GM18907 (cell line): ENCODE results near the gene TFEB.

Experiments
- ATAC-seq: cut with Tn5 transposase; IDR thresholded peaks from one replicate; pipeline ENCODE4 v1.9.1; 2021; ENCODE audit warnings: mild to moderate bottlenecking, moderate library complexity; ENCODE audit not compliant: unreplicated experiment

TFEB gene

GRCh38 chr6:41735427-41736185, at the start of gene TFEB:
Gene TFEB, minus strand, starts transcription at chr6:41735608. Its CDS starts 44,395 bp downstream, at chr6:41691213.
- peak; percentile 50 for ATAC-seq

DNA sequence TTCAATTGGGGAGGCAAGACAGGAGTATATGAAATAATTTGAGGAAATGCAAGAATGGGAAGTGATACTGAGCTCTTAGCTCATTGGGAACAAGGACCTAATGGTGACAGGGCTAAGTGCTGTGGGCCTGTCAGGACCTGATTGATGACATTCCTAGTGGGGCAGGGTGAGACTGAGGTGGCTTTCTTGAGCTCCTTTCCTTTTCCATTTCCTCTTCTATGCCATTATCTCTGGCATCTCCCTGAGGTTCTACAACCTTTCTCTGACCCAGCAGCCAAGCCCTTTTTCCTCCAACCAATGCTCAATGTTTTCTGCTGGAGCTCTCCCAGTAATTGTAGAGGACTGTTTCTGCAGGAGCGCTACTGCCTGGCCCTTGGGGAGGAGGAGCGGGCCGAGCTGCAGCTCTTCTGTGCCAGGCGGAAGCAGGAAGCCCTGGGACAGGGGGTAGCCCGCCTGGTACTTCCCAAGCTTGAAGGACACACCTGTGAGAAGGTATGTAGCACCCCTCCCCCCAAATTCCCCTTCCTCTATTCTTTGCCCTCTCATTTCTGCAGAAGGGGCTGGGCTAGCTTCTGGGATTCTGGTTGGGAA, 49.3 kb upstream of the TFEB start:
- no peak for ATAC-seq

DNA sequence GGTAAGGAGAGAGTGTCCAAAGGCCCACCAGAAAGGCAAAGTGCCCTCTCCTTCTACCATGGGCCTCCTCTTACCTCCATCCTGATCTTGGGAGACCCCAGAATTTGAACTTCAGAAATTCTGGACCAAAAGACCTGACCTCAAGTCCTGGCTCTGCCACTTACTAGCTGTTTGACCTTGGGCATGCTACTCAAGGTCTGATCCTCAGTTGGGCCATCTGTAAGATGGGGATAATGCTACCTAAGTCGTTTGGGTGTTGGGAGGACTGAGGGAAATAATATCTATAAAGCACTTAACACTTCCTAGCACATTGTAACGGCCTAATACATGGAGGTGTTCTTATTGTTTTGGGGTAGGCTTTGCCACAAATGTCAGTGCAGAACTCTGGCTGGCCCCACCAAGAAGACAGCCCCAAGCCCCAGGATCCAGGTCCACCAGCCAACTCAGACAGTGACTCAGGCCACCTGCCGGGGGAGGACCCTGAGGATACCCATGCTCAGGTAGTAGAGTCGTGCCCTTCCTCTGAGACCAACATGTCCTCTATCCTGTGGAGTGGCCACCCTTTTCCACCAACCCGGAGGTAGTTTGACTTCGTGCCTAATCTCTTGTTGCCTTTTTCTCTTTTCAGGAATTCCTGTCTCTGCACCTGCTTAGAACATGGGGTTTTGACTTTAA, 47.8 kb upstream of the TFEB start:
- no peak for ATAC-seq

- no peak for ATAC-seq
These were observed 45.9 kb upstream of the TFEB start for GRCh38 chr6:41781366-41781730.

- no peak for ATAC-seq
These were observed 45.4 kb upstream of the TFEB start, which contains the start of gene PRICKLE4 for GRCh38 chr6:41780551-41781365. Gene PRICKLE4, plus strand, starts transcription at chr6:41780782. Its CDS starts 2,692 bp downstream, at chr6:41783474.

- peak; percentile 91 for ATAC-seq
These were observed 44.6 kb upstream of the TFEB start, which contains the start of gene FRS3 for GRCh38 chr6:41779788-41780550. Gene FRS3, minus strand, starts transcription at chr6:41779900. Its CDS starts 2,913 bp downstream, at chr6:41776987.

DNA sequence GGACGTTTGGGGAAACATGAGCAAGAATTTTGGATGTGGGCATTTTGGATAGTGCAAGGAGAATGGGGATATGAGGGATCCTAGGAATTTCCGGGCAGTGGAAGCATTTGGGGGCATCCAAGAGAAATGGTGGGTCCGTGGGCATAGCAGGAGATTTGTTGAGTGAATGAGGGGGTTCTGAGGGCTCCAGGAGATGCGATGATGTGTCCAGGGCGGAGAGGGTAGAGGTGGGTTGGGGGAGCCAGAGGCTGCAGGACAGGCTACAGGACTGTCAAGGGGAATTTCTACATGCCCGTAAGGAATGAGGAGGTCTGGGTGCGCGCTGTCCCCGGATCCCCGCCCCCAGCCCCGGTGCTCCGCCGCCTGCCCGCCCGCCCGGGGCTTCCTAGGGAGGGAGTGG, 43.9 kb upstream of the TFEB start:
- ATAC-seq, result peak; percentile 18

DNA sequence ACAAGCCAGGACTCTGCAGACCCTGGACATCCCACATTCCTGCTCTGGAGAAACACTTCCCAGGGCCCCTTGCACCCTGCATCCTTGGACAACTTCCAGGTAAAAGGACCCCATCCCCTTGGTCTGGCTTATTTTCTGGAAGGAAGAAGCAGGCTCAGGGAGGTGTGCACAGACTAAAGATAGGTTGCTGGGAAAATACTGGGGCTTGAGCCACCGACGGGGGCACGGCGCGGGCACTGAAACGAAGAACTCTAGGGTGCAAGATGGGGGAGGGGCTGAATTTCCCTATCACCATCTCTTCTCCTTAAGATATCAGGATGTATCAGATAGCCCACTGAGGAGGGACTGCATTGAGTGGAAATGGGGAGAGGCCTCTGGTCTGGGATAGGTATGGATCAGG, 43.5 kb upstream of the TFEB start:
- no peak for ATAC-seq

- ATAC-seq, result no peak
These were observed 42.3 kb upstream of the TFEB start for GRCh38 chr6:41777551-41778285.

DNA sequence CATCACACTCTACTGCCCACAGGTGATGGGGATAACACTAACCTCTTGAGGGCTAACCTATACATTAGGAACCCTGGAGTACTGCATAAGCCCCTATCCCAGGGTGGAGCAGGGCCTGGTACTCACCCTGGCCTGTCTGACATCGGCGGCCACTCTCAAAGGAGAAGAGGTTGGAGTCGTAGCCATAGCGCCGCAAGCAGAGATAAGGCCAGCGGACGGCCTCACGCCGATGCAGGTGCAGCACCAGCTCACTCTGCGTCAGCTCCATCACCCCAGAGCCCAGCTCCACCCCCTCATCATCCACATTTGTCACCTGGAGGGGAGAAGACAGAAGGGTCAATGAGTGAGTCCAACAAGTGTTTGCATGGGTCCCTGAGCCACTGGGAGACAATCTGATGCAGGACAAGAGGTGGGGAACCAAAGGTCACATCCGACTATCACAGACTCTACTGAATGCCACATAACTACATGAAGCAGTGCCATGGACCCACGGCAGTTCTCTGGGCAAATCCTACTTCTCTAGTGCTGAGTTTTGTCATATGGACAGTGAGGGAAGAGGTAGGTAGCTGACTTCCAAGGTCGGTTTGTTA, 40.0 kb upstream of the TFEB start:
- no peak for ATAC-seq

DNA sequence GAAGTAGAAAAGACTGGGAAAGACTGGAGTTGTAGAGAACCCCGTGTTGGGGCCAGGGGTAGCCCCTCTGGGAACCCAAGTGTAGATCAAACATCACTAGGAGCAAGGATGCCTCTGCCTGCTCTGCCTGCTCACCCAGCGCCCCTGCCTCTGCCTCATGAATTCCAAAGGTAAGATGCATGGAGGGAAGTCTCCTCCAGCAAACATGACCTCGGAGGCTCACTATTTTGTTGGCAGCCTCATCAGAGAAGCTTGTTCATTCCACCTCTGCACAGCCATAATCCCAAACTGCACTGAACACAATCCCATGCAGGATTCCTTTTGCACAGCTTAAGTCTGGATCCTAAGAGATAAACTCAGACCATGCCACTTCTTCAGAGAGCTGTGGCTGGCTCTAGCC, 39.4 kb upstream of the TFEB start:
- ATAC-seq, result no peak

- no peak for ATAC-seq
These were observed 35.9 kb upstream of the TFEB start for GRCh38 chr6:41771058-41771983.

- no peak for ATAC-seq
These were observed 35.1 kb upstream of the TFEB start for GRCh38 chr6:41770381-41771057.

DNA sequence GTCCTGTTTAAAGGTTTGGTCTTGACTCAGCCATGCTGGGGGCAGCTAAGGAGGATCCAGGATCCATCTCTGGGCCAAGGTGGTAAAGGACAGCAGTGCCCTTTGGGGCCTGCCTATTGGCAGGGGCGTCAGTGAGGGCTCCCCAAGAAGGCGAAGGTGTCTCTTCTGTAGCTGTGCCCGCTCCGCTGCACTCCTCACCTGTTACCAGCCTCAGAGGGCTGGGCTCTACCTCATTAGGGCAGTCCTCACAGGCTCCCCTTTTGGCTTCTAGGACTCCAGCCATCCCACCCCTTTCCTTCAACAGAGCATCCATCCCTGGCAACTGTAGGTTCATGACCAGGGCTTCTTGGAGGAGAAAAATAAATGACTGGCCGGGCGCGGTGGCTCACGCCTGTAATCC, 34.0 kb upstream of the TFEB start:
- no peak for ATAC-seq

DNA sequence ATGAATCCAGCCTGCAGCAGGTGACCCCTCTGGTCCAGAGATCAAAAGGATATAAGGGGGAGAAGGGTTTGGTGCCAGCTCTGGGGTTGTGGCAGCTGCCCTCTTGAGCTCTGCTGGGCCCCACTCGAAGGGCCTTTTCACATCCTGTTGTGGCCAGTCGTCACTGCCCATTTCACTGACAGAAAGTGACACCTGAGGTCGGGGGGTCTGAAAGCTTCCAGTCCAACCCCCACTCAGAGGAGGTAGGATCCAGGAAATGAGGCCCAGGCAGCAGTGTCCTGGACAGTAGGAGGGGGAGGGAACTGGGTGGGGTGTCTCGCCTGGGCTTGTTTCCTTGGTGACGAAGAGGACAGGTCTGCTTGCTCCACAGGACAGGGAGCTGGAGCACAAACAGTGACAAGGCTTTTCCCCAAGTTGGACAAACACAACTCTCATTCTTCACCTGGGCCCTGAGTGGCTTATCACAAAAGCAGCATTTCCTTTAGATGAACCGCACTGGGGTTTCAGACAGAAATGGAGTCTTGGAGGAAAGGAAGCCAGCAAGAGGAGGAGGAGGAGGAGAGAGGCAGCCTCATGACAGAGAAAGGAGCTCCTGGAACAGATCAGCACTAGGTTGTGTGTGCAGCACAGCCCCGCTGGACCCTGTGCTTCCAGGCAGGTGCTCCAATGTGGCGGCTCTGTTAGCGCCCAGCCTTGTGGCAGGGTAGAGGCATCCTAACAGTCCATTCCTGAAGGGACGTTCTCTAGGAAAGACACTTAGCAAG, 33.3 kb upstream of the TFEB start:
- ATAC-seq, result no peak

DNA sequence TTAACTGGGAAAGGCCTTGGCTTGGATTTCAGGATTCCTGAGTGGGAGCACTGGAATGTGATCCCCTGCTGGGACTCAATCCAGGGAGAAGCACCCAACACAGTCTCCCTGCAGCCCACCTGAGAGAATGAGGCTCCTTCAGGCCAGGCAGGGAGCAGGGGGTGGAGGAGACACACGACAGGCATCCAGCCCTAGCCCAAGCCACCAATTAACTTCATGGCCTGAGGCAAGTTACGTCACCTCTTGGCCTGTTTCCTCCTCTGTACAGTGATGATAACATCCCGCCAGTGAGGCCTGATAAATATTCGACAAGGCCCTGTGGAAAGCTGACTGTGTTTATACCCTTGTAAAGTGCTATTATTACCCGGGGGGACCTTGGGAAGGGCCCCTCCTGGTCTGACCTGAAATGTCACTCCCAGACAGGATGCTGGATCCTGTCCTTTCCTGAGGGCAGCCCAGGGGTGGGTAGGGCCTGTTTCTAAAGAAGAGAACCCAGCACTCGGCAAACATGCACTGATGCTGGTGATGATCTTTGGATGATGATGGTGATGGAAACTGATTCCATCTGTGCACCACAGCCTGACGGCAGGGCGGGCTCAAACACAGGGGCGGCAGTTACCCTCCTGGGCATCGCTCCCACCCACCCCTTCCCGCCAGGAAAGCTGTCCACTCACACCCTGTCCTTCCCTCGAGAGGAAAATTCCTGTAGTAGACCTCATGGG, 31.9 kb upstream of the TFEB start:
- no peak for ATAC-seq
